ENCODE measurements around the gene SMURF2.
A peak's percentile ranks its signal among the peaks of the same experiment; 100 is the strongest.
"Not testable (repeated sequence)": the region's sequence is repeated elsewhere in the genome, so short reads cannot be mapped to it uniquely, and the experiment has no call there.

The SMURF2 gene

DNA sequence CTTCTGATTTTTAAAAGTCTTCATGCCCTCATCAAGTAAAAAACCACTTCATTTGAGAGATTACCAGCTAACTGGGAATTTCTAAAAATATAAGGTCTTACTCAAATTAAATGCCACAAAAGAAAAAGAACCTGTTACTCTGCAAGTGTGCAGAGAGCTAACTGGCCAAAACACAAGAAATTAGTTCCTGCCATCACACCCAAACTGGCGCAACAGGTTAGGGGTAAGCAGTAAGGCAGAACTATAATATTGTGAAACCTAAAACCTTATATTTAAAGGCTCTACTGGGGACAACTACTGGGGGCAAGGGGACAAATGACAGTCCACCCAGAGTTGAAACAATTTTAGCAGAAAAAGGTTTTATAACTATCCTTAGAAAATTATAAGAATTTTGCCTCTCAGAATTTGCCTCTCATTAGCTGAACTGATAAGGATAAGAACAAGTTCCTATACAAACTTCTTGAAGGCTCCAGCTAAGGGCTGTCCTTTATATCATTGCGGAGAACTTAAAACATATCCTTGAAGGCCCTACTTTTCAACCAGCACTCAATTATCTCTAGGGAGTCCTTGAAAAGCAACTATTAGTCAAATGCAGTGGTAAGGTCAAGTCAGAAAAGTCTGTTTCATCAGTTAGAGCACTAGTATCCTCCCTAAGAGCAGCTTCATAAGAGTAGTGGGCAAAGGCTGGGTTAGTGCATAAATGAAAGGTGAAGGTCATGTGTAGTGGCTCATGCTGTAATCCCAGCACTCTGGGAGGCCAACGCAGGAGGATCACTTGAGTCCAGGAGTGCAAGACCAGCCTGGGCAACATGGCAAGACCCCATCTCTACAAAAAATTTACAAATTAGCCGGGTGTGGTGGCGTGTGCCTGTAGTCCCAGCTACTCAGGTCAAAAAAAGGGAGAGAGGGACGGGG lies 31.5 kb downstream of the SMURF2 start:
- no peak for DNase-seq (ENCODE audit: low read depth)

GRCh38 chr17:64628641-64629040 lies 33.5 kb downstream of the SMURF2 start:
- no peak for DNase-seq (ENCODE audit: low read depth)

- DNase-seq (ENCODE audit: low read depth), result no peak
Observed at GRCh38 chr17:64627797-64628196, 34.3 kb downstream of the SMURF2 start.

- no peak for DNase-seq (ENCODE audit: low read depth)
Observed at GRCh38 chr17:64626827-64627226, 35.3 kb downstream of the SMURF2 start.

DNA sequence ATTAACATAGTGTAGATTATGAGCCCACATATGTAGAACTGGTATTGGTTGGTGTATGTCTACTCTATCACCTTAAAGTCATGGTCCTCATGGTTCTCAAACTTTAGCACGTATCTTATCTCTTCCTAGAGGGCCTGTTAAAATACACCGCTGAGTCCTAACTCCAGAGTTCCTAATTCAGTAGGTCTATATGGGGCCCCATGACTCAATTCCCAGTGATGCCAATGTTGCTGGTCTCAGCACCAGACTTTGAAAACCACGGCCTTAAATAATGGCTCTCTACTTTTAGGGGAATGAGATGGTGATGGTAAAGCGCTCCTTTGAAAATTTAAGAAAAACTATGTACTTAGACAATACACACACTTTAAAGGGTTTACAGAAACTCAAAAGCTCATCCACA lies 36.6 kb downstream of the SMURF2 start:
- DNase-seq (ENCODE audit: low read depth), result no peak

- DNase-seq (ENCODE audit: low read depth), result no peak
Observed at GRCh38 chr17:64622931-64623654, 39.0 kb downstream of the SMURF2 start.

DNA sequence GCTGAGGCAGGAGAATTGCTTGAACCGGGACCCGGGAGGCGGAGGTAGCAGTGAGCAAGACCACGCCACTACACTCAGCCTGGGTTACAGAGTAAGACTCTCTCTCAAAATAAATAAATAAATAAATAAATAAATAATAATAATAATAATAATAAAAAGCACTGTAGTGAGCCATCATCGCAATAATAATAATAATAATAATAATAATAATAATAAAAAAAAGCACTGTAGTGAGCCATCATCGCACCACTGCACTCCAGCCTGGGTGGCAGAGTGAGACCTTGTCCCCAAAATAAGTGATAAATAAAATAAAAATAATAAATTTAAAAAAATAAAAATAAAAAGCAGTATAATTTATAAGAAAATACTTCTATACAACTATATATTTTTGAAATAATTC lies 40.3 kb downstream of the SMURF2 start:
- DNase-seq (ENCODE audit: low read depth), result no peak

DNA sequence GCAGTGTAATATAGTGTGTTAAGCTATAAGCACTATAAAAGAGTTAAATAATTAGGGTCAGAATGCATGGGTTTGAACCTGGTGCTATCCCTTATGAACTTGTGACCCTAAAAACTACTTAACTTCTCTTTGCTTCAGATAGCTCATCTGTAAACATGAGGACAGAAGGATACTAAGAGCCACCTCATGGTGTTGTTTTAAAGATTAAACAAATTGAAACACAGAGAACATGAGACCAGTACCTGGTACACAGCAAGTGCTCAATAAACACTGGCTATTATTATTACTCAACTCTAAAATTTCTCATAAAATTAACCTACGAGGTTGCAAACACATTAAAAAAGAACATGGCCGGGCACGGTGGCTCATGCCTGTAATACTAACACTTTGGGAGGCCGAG lies 43.3 kb downstream of the SMURF2 start:
- DNase-seq (ENCODE audit: low read depth), result no peak

DNA sequence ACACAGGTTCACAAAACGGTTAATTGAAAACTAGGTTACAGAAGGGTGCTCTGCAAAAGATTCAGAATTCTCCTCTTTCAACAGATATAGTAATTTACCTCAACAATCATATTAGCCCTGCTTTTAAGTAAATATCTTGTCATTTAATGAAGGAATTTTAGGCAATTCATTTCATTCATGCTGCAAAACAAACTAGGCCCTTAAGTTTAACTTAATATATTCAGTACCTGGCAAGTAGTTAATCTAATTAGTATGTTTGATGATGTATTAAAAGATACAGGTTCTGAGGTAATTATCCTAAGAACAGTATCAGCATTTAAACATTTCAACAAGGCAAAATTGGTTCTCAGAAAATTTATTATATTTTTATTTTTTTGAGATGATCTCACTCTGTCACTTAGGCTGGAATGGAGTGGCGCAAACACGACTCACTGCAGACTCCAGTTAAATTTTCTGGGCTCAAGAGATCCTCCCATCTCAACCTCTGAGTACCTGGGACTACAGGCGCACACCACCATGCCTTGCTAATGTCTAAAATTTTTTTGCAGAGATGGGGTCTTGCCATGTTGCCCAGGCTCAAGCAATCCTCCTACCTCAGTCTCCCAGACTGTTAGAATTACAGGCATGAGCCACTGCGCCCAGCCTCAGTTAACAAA lies 44.9 kb downstream of the SMURF2 start:
- DNase-seq (ENCODE audit: low read depth), result no peak

DNA sequence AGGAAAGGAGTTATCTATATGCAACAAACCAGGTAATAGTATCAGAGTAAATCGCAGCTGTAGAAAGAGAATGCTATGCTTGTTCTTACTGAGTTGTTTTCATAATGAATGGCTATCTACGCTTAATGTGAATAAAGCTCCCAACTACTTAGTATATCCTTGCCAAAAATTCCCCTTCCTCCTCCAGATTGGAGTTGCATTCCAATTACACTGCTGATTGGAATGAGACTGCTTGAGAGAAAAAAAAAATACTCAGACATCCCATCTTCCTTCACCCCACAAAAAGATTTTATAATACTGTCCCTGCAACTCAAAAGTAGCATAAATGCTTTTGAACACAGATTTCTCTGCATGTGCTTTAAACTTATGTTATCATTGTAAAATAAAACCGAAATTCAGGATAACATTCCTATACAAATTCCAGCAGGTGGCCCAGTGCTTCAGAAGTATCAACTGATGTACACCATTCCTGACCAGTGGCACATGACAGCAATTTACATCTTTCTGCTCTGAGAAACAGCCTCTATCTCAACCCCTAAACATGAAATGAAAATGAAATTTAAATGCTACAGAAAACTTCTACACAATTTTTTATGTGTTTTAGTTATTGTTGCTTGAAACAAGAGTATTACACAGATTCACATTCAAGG lies 47.0 kb downstream of the SMURF2 start:
- no peak for DNase-seq (ENCODE audit: low read depth)

DNA sequence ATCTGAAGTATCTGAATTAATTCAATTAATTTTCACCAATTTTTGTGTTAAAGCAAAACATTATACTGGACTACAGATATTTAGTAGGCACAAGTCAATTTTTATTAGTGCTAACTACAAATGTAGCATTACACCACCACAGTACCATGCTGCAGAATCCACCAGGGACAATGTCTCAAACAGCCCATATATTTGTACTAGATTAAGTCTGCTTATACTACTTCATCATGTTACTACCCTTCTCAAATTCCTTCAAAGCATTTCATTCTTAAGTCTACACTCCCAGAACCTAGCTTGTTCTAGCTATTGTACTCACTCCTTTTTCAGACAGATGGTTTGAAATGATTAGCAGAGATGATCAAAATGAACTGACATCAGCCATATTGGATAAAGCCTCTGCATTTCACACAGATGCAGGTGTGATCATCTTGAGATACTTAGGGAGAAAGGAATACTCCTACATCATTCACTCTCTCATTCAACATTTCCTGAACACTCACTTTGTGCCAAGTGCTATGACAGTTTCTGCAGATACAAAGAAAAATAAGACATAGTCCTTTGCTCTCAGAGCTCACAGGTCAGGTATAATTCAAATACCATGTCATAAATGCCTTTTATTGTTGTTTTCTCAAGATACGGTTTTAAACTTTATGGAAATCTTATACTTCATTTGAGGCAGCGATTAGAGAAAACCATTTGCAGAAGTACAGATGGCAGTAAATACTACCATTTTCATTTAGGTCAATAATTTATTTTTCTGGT lies 47.7 kb downstream of the SMURF2 start:
- DNase-seq (ENCODE audit: low read depth), result no peak

- no peak for DNase-seq (ENCODE audit: low read depth)
Observed at GRCh38 chr17:64611369-64611768, 50.7 kb downstream of the SMURF2 start.

GRCh38 chr17:64610244-64610643 lies 51.9 kb downstream of the SMURF2 start:
- not testable (repeated sequence) for DNase-seq (ENCODE audit: low read depth)

GRCh38 chr17:64608571-64608981 lies 53.5 kb downstream of the SMURF2 start:
- no peak for DNase-seq (ENCODE audit: low read depth)

DNA sequence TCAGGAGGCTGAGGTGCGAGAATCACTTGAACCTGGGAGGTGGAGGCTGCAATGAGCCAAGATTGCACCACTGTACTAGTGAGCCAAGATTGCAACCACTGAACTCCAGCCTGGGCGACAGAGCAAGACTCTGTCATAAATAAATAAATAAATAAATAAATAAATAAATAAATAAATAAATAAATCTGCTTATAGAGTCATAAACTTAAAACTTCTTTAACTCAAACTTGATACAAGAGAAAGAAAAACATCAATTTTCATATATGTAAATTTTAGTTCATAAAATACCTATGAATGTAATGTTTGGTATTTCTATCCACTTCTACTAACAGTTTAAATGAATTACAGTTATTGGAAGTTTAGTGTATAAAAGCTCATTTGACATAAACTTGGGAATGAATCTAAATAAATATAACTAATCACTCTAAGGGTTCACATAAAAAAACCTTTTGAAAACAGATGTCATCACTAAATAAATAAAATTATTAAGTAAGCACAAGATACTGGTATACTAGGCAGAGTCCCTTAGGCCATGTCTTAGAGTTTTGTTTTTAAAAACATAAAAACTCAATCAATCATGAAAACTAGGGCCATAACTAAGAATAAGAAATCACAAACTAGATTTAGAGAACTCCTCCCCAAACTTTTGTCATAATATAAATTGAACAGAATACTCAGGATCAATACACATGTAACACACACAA lies 54.1 kb downstream of the SMURF2 start:
- no peak for DNase-seq (ENCODE audit: low read depth)

- not testable (repeated sequence) for DNase-seq (ENCODE audit: low read depth)
Observed at GRCh38 chr17:64604532-64604931, 57.6 kb downstream of the SMURF2 start.

DNA sequence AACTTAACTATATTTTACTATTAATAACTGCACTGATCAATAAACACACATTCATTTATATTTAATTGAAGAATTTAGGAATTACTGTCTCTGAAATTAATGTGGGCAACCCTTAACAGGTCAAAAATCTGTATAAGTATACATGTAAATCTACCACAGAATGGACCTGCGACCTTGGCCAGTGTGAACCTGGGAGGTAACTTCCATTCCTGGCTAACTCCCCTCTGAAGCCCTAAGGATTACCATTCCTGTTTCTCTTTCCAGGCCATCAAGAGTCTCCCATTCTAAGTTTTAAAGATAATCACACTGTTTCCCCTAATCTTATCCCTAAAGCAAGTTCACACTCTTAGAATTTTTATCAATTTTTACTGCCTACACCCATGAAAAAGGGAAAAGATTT lies 58.1 kb downstream of the SMURF2 start:
- no peak for DNase-seq (ENCODE audit: low read depth)

DNA sequence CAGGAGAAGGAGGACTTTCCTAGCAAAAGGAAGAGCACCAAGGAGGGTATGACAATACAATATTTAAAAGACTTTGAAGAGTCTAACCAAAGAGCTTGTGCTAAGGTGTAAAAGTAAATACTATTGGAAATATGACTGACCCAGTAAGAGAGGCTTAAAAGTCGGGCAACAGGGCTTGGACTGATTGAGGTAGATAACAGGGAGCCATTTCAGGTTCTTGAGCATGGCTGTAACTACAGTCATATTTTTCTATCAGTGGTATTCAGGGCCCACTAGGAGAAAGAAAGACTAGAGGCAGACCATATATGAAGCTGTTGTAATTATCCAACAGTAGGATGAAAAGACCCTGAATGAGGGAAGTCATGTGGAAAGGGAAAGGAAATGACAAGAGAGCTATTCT lies 62.3 kb downstream of the SMURF2 start:
- DNase-seq (ENCODE audit: low read depth), result no peak

GRCh38 chr17:64599187-64599676 lies 62.9 kb downstream of the SMURF2 start:
- peak; percentile 11 for DNase-seq (ENCODE audit: low read depth)

DNA sequence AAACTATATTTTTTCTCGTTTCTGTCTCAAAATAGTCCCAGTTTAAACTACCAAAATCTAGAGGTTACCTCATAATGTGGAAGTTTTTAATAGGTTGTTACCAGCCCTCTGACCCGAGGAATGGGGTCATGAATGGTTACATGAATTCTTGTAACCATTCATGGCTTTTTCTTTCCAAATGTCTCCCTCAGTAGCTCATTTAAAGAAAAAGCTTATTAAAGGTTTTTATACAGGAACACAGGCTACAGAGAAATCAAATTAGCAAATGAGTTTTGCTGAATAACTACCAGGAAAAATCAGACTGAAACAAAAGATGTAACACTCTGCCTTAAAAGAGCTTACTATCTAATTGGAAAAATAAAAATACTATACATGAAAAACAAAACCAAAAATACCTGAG lies 63.4 kb downstream of the SMURF2 start:
- DNase-seq (ENCODE audit: low read depth), result no peak

GRCh38 chr17:64596988-64597387 lies 65.1 kb downstream of the SMURF2 start:
- no peak for DNase-seq (ENCODE audit: low read depth)

Data from stimulated activated CD4-positive, alpha-beta T cell treated with anti-CD3 and anti-CD28 coated beads, Interleukin-2, amount 100 ng/mL, for 4 hours (primary cell).